GM23338 (cell line): Measurements from ENCODE around the gene UCN3. TPM values are rescaled to one million over a fixed set of nuclear protein-coding genes. Genes with fewer than 3 reads are reported as not detected.

Source experiments
- ATAC-seq: fragments of 200-7000 bp; cut with Tn5 transposase; 3 replicates; pipeline ENCODE4 v1.9.1; 2020
- DNase-seq: peaks from one replicate; pipeline ENCODE4 v3.0.0-alpha.2; 2015; ENCODE audit warnings: low spot score
- H2AFZ ChIP-seq: fragments of 200-600 bp; sonication (generic); 2 replicates; pipeline ENCODE4 v1.8.0; 2016; ENCODE audit warnings: antibody characterized with exemption, mild to moderate bottlenecking, moderate library complexity
- H3F3A ChIP-seq: fragments of 200-600 bp; sonication (generic); replicated peaks from 2 replicates; pipeline ENCODE4 v1.8.0; 2017; ENCODE audit warnings: antibody characterized with exemption, mixed run types, low read depth
- H3K27ac ChIP-seq: fragments of 200-600 bp; sonication (generic); 2 replicates; pipeline ENCODE4 v1.6.1; 2016; ENCODE audit warnings: low read depth
- H3K27me3 ChIP-seq: fragments of 200-600 bp; sonication (generic); 2 replicates; pipeline ENCODE4 v1.8.0; 2016; ENCODE audit warnings: mild to moderate bottlenecking, mixed run types, moderate library complexity; ENCODE audit not compliant: insufficient read depth
- H3K36me3 ChIP-seq: fragments of 200-600 bp; sonication (generic); 2 replicates; pipeline ENCODE4 v1.8.0; 2016; ENCODE audit warnings: mild to moderate bottlenecking; ENCODE audit not compliant: insufficient read depth
- H3K4me1 ChIP-seq: fragments of 200-600 bp; sonication (generic); 2 replicates; pipeline ENCODE4 v1.8.0; 2016; ENCODE audit warnings: mild to moderate bottlenecking, moderate library complexity; ENCODE audit not compliant: insufficient read depth
- H3K4me2 ChIP-seq: fragments of 200-600 bp; sonication (generic); 2 replicates; pipeline ENCODE4 v1.7.1; 2017; ENCODE audit warnings: mixed run types
- H3K4me3 ChIP-seq: fragments of 200-600 bp; sonication (generic); 2 replicates; pipeline ENCODE4 v1.6.1; 2016; ENCODE audit warnings: mixed run types
- H3K79me2 ChIP-seq: fragments of 200-600 bp; sonication (generic); replicated peaks from 2 replicates; pipeline ENCODE4 v1.8.0; 2017; ENCODE audit warnings: mild to moderate bottlenecking; ENCODE audit not compliant: insufficient read depth
- H3K9me2 ChIP-seq: fragments of 200-600 bp; sonication (generic); 2 replicates; pipeline ENCODE4 v1.8.0; 2017; ENCODE audit not compliant: insufficient read depth
- H4K20me1 ChIP-seq: fragments of 200-600 bp; sonication (generic); replicated peaks from 2 replicates; pipeline ENCODE4 v1.8.0; 2017; ENCODE audit warnings: mild to moderate bottlenecking; ENCODE audit not compliant: insufficient read depth
- H3K27ac Mint-ChIP-seq: 2 replicates; pipeline ENCODE4 v1.8.0; 2020; ENCODE audit warnings: inconsistent platforms, mild to moderate bottlenecking, moderate library complexity, mixed read lengths
- H3K27me3 Mint-ChIP-seq: 3 replicates; pipeline ENCODE4 v1.8.0; 2022; ENCODE audit warnings: low read depth, mild to moderate bottlenecking, moderate library complexity, mixed read lengths, inconsistent platforms; ENCODE audit not compliant: insufficient read depth, poor library complexity
- H3K36me3 Mint-ChIP-seq: 3 replicates; pipeline ENCODE4 v1.8.0; 2021; ENCODE audit warnings: low read depth, mild to moderate bottlenecking, inconsistent platforms, moderate library complexity, mixed read lengths
- H3K4me1 Mint-ChIP-seq: 3 replicates; pipeline ENCODE4 v1.8.0; 2020; ENCODE audit warnings: mild to moderate bottlenecking, inconsistent platforms, mixed read lengths
- H3K4me3 Mint-ChIP-seq: 3 replicates; pipeline ENCODE4 v1.8.0; 2021; ENCODE audit warnings: moderate library complexity, mild to moderate bottlenecking, inconsistent platforms, mixed read lengths
- H3K9me3 Mint-ChIP-seq: 3 replicates; pipeline ENCODE4 v1.8.0; 2020; ENCODE audit warnings: moderate library complexity, mild to moderate bottlenecking, inconsistent platforms, mixed read lengths
- CREB1 ChIP-seq: fragments of 250-450 bp; sonication (Bioruptor Pico); IDR thresholded peaks from 2 replicates; pipeline ENCODE4 v1.5.0; 2020; ENCODE audit warnings: low read depth, mild to moderate bottlenecking, moderate library complexity
- EZH2 ChIP-seq: fragments of 200-600 bp; sonication (generic); IDR thresholded peaks from one replicate; pipeline ENCODE4 v1.8.0; 2017; ENCODE audit warnings: antibody characterized with exemption, mild to moderate bottlenecking, low read depth; ENCODE audit not compliant: unreplicated experiment
- EZH2phosphoT487 ChIP-seq: fragments of 200-600 bp; sonication (generic); IDR thresholded peaks from one replicate; pipeline ENCODE4 v1.8.1; 2018; ENCODE audit warnings: antibody characterized with exemption; ENCODE audit not compliant: unreplicated experiment
- JUNB ChIP-seq: IDR thresholded peaks from one replicate; pipeline ENCODE4 v1.6.1; 2016; ENCODE audit warnings: antibody characterized with exemption; ENCODE audit not compliant: unreplicated experiment
- NANOG ChIP-seq: IDR thresholded peaks from 2 replicates; pipeline ENCODE4 v1.6.1; 2016; ENCODE audit warnings: antibody characterized with exemption, borderline replicate concordance
- POLR2AphosphoS5 ChIP-seq: IDR thresholded peaks from 2 replicates; pipeline ENCODE4 v1.6.1; 2016; ENCODE audit warnings: antibody characterized with exemption, low read depth
- STAT1 ChIP-seq: IDR thresholded peaks from one replicate; pipeline ENCODE4 v1.6.1; 2016; ENCODE audit warnings: antibody characterized with exemption; ENCODE audit not compliant: unreplicated experiment
- ZNF114 ChIP-seq: fragments of 250-450 bp; sonication (Bioruptor Pico); IDR thresholded peaks from 2 replicates; pipeline ENCODE4 v1.5.0; 2020; ENCODE audit warnings: mild to moderate bottlenecking, moderate library complexity
- ZNF331 ChIP-seq: fragments of 250-450 bp; sonication (Bioruptor Pico); IDR thresholded peaks from 2 replicates; pipeline ENCODE4 v1.5.0; 2020; ENCODE audit warnings: low read depth, mild to moderate bottlenecking, moderate library complexity
- polyA plus RNA-seq: library from polyadenylated mRNA; unstranded; fragments of >200 nt; fragmentation: Nextera tagmentation; extraction: Ambion mirVana; gene quantifications from 2 replicates; pipeline ENCODE4 v1.2.1, GENCODE V29; 2016
- total RNA-seq: library from RNA; depleted of rRNA; stranded (reverse); fragments of >200 nt; shearing (Covaris generic); gene quantifications from 2 replicates; pipeline ENCODE4 v1.2.3, GENCODE V29; 2014
- TF ChIP-seq, protein P1 (sequence below): IDR thresholded peaks from one replicate; pipeline ENCODE4 v1.6.1; 2018; ENCODE audit warnings: antibody characterized with exemption; ENCODE audit not compliant: unreplicated experiment
- TF ChIP-seq, protein P2 (sequence below), 2 experiments: fragments of 200-600 bp in 1 of 2; sonication (generic) in 1 of 2; conservative IDR thresholded peaks; 2 replicates each; pipeline versions ENCODE4 v1.5.1 to v1.6.1; 2016 to 2017; ENCODE audit warnings: antibody characterized with exemption in 2 of 2, low read depth in 2 of 2, mild to moderate bottlenecking in 2 of 2, moderate library complexity in 1 of 2
- TF ChIP-seq, protein P3 (sequence below): IDR thresholded peaks from 2 replicates; pipeline ENCODE4 v1.6.1; 2016; ENCODE audit warnings: antibody characterized with exemption
- TF ChIP-seq, protein P4 (sequence below): fragments of 250-450 bp; sonication (Bioruptor Pico); IDR thresholded peaks from 2 replicates; pipeline ENCODE4 v1.5.0; 2020; ENCODE audit warnings: mild to moderate bottlenecking, moderate library complexity

UCN3 gene
- total and polyA plus RNA-seq, 2 experiments from 2014 or later = not detected

DNA sequence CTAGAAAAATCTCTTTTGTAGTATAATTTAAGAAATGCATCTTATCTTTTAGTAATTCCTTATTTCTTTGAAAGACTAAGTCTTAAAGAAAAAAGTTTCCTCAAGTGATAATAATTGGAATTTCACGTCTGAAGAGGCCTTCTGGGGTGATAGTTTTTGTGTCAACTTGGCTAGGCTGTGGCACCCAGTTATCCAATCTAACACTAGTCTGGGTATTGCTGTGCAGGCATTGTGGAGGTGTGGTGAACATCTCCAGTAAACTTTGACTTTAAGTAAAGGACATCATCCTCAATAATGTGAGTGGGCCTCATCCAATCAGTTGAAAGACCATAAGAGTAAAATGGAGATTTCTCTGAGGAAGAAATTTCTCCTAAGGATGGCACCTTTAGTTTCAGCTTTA, 42.2 kb downstream of the UCN3 start:
- Histone ChIP-seq H3K36me3 (no peaks in the 10 kb centered on the region; the same call in 1 of the 2 replicates), H3K4me2 (no peak overlapping the region), H3F3A (no peaks in the 10 kb centered on the region), H3K27ac (no peak overlapping the region), H3K27me3 (no peaks in the 10 kb centered on the region), H2AFZ (no peak overlapping the region), H4K20me1 (no peaks in the 10 kb centered on the region), H3K9me2 (no peaks in the 10 kb centered on the region), H3K79me2 (no peaks in the 10 kb centered on the region), H3K4me1 (no peaks in the 10 kb centered on the region; the same call in 1 of the 2 replicates), H3K4me3 (no peak overlapping the region)
- ATAC-seq = no peak
- Mint-ChIP-seq H3K36me3 (peaks cover 15% of the 10 kb centered on the region; the same call in 2 of the 3 replicates), H3K9me3 (peaks cover 26% of the 10 kb centered on the region), H3K27me3 (no peaks in the 10 kb centered on the region), H3K27ac (no peak overlapping the region), H3K4me3 (no peak overlapping the region), H3K4me1 (peaks cover under 1% of the 10 kb centered on the region; the same call in 1 of the 3 replicates)
- DNase-seq = no peak
- TF ChIP-seq, protein P1, sequence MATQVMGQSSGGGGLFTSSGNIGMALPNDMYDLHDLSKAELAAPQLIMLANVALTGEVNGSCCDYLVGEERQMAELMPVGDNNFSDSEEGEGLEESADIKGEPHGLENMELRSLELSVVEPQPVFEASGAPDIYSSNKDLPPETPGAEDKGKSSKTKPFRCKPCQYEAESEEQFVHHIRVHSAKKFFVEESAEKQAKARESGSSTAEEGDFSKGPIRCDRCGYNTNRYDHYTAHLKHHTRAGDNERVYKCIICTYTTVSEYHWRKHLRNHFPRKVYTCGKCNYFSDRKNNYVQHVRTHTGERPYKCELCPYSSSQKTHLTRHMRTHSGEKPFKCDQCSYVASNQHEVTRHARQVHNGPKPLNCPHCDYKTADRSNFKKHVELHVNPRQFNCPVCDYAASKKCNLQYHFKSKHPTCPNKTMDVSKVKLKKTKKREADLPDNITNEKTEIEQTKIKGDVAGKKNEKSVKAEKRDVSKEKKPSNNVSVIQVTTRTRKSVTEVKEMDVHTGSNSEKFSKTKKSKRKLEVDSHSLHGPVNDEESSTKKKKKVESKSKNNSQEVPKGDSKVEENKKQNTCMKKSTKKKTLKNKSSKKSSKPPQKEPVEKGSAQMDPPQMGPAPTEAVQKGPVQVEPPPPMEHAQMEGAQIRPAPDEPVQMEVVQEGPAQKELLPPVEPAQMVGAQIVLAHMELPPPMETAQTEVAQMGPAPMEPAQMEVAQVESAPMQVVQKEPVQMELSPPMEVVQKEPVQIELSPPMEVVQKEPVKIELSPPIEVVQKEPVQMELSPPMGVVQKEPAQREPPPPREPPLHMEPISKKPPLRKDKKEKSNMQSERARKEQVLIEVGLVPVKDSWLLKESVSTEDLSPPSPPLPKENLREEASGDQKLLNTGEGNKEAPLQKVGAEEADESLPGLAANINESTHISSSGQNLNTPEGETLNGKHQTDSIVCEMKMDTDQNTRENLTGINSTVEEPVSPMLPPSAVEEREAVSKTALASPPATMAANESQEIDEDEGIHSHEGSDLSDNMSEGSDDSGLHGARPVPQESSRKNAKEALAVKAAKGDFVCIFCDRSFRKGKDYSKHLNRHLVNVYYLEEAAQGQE = no peak
- TF ChIP-seq JUNB = no peak
- TF ChIP-seq EZH2phosphoT487 = no peak
- no peak for TF ChIP-seq POLR2AphosphoS5
- TF ChIP-seq ZNF114 (CRISPR knock-in tag) = no peak
- TF ChIP-seq, protein P2, sequence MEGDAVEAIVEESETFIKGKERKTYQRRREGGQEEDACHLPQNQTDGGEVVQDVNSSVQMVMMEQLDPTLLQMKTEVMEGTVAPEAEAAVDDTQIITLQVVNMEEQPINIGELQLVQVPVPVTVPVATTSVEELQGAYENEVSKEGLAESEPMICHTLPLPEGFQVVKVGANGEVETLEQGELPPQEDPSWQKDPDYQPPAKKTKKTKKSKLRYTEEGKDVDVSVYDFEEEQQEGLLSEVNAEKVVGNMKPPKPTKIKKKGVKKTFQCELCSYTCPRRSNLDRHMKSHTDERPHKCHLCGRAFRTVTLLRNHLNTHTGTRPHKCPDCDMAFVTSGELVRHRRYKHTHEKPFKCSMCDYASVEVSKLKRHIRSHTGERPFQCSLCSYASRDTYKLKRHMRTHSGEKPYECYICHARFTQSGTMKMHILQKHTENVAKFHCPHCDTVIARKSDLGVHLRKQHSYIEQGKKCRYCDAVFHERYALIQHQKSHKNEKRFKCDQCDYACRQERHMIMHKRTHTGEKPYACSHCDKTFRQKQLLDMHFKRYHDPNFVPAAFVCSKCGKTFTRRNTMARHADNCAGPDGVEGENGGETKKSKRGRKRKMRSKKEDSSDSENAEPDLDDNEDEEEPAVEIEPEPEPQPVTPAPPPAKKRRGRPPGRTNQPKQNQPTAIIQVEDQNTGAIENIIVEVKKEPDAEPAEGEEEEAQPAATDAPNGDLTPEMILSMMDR (conservative IDR thresholded peaks at IDR 0.05; ENCODE audit: low read depth in 2 of 2) = no peak
- TF ChIP-seq EZH2 = no peak
- no peak for TF ChIP-seq NANOG
- TF ChIP-seq, protein P3, sequence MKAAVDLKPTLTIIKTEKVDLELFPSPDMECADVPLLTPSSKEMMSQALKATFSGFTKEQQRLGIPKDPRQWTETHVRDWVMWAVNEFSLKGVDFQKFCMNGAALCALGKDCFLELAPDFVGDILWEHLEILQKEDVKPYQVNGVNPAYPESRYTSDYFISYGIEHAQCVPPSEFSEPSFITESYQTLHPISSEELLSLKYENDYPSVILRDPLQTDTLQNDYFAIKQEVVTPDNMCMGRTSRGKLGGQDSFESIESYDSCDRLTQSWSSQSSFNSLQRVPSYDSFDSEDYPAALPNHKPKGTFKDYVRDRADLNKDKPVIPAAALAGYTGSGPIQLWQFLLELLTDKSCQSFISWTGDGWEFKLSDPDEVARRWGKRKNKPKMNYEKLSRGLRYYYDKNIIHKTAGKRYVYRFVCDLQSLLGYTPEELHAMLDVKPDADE = no peak
- TF ChIP-seq CREB1 = no peak
- TF ChIP-seq, protein P4, sequence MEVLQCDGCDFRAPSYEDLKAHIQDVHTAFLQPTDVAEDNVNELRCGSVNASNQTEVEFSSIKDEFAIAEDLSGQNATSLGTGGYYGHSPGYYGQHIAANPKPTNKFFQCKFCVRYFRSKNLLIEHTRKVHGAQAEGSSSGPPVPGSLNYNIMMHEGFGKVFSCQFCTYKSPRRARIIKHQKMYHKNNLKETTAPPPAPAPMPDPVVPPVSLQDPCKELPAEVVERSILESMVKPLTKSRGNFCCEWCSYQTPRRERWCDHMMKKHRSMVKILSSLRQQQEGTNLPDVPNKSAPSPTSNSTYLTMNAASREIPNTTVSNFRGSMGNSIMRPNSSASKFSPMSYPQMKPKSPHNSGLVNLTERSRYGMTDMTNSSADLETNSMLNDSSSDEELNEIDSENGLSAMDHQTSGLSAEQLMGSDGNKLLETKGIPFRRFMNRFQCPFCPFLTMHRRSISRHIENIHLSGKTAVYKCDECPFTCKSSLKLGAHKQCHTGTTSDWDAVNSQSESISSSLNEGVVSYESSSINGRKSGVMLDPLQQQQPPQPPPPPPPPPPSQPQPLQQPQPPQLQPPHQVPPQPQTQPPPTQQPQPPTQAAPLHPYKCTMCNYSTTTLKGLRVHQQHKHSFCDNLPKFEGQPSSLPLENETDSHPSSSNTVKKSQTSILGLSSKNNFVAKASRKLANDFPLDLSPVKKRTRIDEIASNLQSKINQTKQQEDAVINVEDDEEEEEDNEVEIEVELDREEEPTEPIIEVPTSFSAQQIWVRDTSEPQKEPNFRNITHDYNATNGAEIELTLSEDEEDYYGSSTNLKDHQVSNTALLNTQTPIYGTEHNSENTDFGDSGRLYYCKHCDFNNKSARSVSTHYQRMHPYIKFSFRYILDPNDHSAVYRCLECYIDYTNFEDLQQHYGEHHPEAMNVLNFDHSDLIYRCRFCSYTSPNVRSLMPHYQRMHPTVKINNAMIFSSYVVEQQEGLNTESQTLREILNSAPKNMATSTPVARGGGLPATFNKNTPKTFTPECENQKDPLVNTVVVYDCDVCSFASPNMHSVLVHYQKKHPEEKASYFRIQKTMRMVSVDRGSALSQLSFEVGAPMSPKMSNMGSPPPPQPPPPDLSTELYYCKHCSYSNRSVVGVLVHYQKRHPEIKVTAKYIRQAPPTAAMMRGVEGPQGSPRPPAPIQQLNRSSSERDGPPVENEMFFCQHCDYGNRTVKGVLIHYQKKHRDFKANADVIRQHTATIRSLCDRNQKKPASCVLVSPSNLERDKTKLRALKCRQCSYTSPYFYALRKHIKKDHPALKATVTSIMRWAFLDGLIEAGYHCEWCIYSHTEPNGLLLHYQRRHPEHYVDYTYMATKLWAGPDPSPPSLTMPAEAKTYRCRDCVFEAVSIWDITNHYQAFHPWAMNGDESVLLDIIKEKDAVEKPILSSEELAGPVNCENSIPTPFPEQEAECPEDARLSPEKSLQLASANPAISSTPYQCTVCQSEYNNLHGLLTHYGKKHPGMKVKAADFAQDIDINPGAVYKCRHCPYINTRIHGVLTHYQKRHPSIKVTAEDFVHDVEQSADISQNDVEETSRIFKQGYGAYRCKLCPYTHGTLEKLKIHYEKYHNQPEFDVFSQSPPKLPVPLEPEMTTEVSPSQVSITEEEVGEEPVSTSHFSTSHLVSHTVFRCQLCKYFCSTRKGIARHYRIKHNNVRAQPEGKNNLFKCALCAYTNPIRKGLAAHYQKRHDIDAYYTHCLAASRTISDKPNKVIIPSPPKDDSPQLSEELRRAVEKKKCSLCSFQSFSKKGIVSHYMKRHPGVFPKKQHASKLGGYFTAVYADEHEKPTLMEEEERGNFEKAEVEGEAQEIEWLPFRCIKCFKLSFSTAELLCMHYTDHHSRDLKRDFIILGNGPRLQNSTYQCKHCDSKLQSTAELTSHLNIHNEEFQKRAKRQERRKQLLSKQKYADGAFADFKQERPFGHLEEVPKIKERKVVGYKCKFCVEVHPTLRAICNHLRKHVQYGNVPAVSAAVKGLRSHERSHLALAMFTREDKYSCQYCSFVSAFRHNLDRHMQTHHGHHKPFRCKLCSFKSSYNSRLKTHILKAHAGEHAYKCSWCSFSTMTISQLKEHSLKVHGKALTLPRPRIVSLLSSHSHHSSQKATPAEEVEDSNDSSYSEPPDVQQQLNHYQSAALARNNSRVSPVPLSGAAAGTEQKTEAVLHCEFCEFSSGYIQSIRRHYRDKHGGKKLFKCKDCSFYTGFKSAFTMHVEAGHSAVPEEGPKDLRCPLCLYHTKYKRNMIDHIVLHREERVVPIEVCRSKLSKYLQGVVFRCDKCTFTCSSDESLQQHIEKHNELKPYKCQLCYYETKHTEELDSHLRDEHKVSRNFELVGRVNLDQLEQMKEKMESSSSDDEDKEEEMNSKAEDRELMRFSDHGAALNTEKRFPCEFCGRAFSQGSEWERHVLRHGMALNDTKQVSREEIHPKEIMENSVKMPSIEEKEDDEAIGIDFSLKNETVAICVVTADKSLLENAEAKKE (CRISPR knock-in tag) = no peak
- TF ChIP-seq ZNF331 (CRISPR knock-in tag) = no peak
- TF ChIP-seq STAT1 = no peak
